GM23338 (cell line): ENCODE data around the gene TICAM2. TPM values are rescaled to one million over a fixed set of nuclear protein-coding genes. Genes with fewer than 3 reads are reported as not detected.

ENCODE experiments used
- ATAC-seq: fragments of 200-7000 bp; cut with Tn5 transposase; 3 replicates; pipeline ENCODE4 v1.9.1; 2020
- DNase-seq: peaks from one replicate; pipeline ENCODE4 v3.0.0-alpha.2; 2015; ENCODE audit warnings: low spot score
- H2AFZ ChIP-seq: fragments of 200-600 bp; sonication (generic); 2 replicates; pipeline ENCODE4 v1.8.0; 2016; ENCODE audit warnings: antibody characterized with exemption, mild to moderate bottlenecking, moderate library complexity
- H3F3A ChIP-seq: fragments of 200-600 bp; sonication (generic); replicated peaks from 2 replicates; pipeline ENCODE4 v1.8.0; 2017; ENCODE audit warnings: antibody characterized with exemption, mixed run types, low read depth
- H3K27ac ChIP-seq: fragments of 200-600 bp; sonication (generic); 2 replicates; pipeline ENCODE4 v1.6.1; 2016; ENCODE audit warnings: low read depth
- H3K27me3 ChIP-seq: fragments of 200-600 bp; sonication (generic); 2 replicates; pipeline ENCODE4 v1.8.0; 2016; ENCODE audit warnings: mild to moderate bottlenecking, mixed run types, moderate library complexity; ENCODE audit not compliant: insufficient read depth
- H3K36me3 ChIP-seq: fragments of 200-600 bp; sonication (generic); 2 replicates; pipeline ENCODE4 v1.8.0; 2016; ENCODE audit warnings: mild to moderate bottlenecking; ENCODE audit not compliant: insufficient read depth
- H3K4me1 ChIP-seq: fragments of 200-600 bp; sonication (generic); 2 replicates; pipeline ENCODE4 v1.8.0; 2016; ENCODE audit warnings: mild to moderate bottlenecking, moderate library complexity; ENCODE audit not compliant: insufficient read depth
- H3K4me2 ChIP-seq: fragments of 200-600 bp; sonication (generic); 2 replicates; pipeline ENCODE4 v1.7.1; 2017; ENCODE audit warnings: mixed run types
- H3K4me3 ChIP-seq: fragments of 200-600 bp; sonication (generic); 2 replicates; pipeline ENCODE4 v1.6.1; 2016; ENCODE audit warnings: mixed run types
- H3K79me2 ChIP-seq: fragments of 200-600 bp; sonication (generic); replicated peaks from 2 replicates; pipeline ENCODE4 v1.8.0; 2017; ENCODE audit warnings: mild to moderate bottlenecking; ENCODE audit not compliant: insufficient read depth
- H3K9me2 ChIP-seq: fragments of 200-600 bp; sonication (generic); 2 replicates; pipeline ENCODE4 v1.8.0; 2017; ENCODE audit not compliant: insufficient read depth
- H4K20me1 ChIP-seq: fragments of 200-600 bp; sonication (generic); replicated peaks from 2 replicates; pipeline ENCODE4 v1.8.0; 2017; ENCODE audit warnings: mild to moderate bottlenecking; ENCODE audit not compliant: insufficient read depth
- H3K27ac Mint-ChIP-seq: 2 replicates; pipeline ENCODE4 v1.8.0; 2020; ENCODE audit warnings: inconsistent platforms, mild to moderate bottlenecking, moderate library complexity, mixed read lengths
- H3K27me3 Mint-ChIP-seq: 3 replicates; pipeline ENCODE4 v1.8.0; 2022; ENCODE audit warnings: low read depth, mild to moderate bottlenecking, moderate library complexity, mixed read lengths, inconsistent platforms; ENCODE audit not compliant: insufficient read depth, poor library complexity
- H3K36me3 Mint-ChIP-seq: 3 replicates; pipeline ENCODE4 v1.8.0; 2021; ENCODE audit warnings: low read depth, mild to moderate bottlenecking, inconsistent platforms, moderate library complexity, mixed read lengths
- H3K4me1 Mint-ChIP-seq: 3 replicates; pipeline ENCODE4 v1.8.0; 2020; ENCODE audit warnings: mild to moderate bottlenecking, inconsistent platforms, mixed read lengths
- H3K4me3 Mint-ChIP-seq: 3 replicates; pipeline ENCODE4 v1.8.0; 2021; ENCODE audit warnings: moderate library complexity, mild to moderate bottlenecking, inconsistent platforms, mixed read lengths
- H3K9me3 Mint-ChIP-seq: 3 replicates; pipeline ENCODE4 v1.8.0; 2020; ENCODE audit warnings: moderate library complexity, mild to moderate bottlenecking, inconsistent platforms, mixed read lengths
- CREB1 ChIP-seq: fragments of 250-450 bp; sonication (Bioruptor Pico); IDR thresholded peaks from 2 replicates; pipeline ENCODE4 v1.5.0; 2020; ENCODE audit warnings: low read depth, mild to moderate bottlenecking, moderate library complexity
- EZH2 ChIP-seq: fragments of 200-600 bp; sonication (generic); IDR thresholded peaks from one replicate; pipeline ENCODE4 v1.8.0; 2017; ENCODE audit warnings: antibody characterized with exemption, mild to moderate bottlenecking, low read depth; ENCODE audit not compliant: unreplicated experiment
- EZH2phosphoT487 ChIP-seq: fragments of 200-600 bp; sonication (generic); IDR thresholded peaks from one replicate; pipeline ENCODE4 v1.8.1; 2018; ENCODE audit warnings: antibody characterized with exemption; ENCODE audit not compliant: unreplicated experiment
- JUNB ChIP-seq: IDR thresholded peaks from one replicate; pipeline ENCODE4 v1.6.1; 2016; ENCODE audit warnings: antibody characterized with exemption; ENCODE audit not compliant: unreplicated experiment
- NANOG ChIP-seq: IDR thresholded peaks from 2 replicates; pipeline ENCODE4 v1.6.1; 2016; ENCODE audit warnings: antibody characterized with exemption, borderline replicate concordance
- POLR2AphosphoS5 ChIP-seq: IDR thresholded peaks from 2 replicates; pipeline ENCODE4 v1.6.1; 2016; ENCODE audit warnings: antibody characterized with exemption, low read depth
- REST ChIP-seq: IDR thresholded peaks from one replicate; pipeline ENCODE4 v1.6.1; 2018; ENCODE audit warnings: antibody characterized with exemption; ENCODE audit not compliant: unreplicated experiment
- STAT1 ChIP-seq: IDR thresholded peaks from one replicate; pipeline ENCODE4 v1.6.1; 2016; ENCODE audit warnings: antibody characterized with exemption; ENCODE audit not compliant: unreplicated experiment
- ZNF114 ChIP-seq: fragments of 250-450 bp; sonication (Bioruptor Pico); IDR thresholded peaks from 2 replicates; pipeline ENCODE4 v1.5.0; 2020; ENCODE audit warnings: mild to moderate bottlenecking, moderate library complexity
- ZNF331 ChIP-seq: fragments of 250-450 bp; sonication (Bioruptor Pico); IDR thresholded peaks from 2 replicates; pipeline ENCODE4 v1.5.0; 2020; ENCODE audit warnings: low read depth, mild to moderate bottlenecking, moderate library complexity
- polyA plus RNA-seq: library from polyadenylated mRNA; unstranded; fragments of >200 nt; fragmentation: Nextera tagmentation; extraction: Ambion mirVana; gene quantifications from 2 replicates; pipeline ENCODE4 v1.2.1, GENCODE V29; 2016
- total RNA-seq: library from RNA; depleted of rRNA; stranded (reverse); fragments of >200 nt; shearing (Covaris generic); gene quantifications from 2 replicates; pipeline ENCODE4 v1.2.3, GENCODE V29; 2014
- TF ChIP-seq, protein P1 (sequence below): IDR thresholded peaks from 2 replicates; pipeline ENCODE4 v1.6.1; 2016; ENCODE audit warnings: antibody characterized with exemption
- TF ChIP-seq, protein P2 (sequence below), 2 experiments: fragments of 200-600 bp in 1 of 2; sonication (generic) in 1 of 2; conservative IDR thresholded peaks; 2 replicates each; pipeline versions ENCODE4 v1.5.1 to v1.6.1; 2016 to 2017; ENCODE audit warnings: antibody characterized with exemption in 2 of 2, low read depth in 2 of 2, mild to moderate bottlenecking in 2 of 2, moderate library complexity in 1 of 2
- TF ChIP-seq, protein P3 (sequence below): fragments of 250-450 bp; sonication (Bioruptor Pico); IDR thresholded peaks from 2 replicates; pipeline ENCODE4 v1.5.0; 2020; ENCODE audit warnings: mild to moderate bottlenecking, moderate library complexity

The TICAM2 gene
- total and polyA plus RNA-seq, 2 experiments from 2014 or later: 1.0 TPM; not detected in 1

GRCh38 chr5:115579747-115580173 lies 22.5 kb downstream of the TICAM2 start:
- no peaks in the 10 kb centered on the region for H3K27me3 ChIP-seq
- H3K79me2 ChIP-seq: no peaks in the 10 kb centered on the region
- Mint-ChIP-seq H3K4me3 (no peak overlapping the region), H3K27ac (no peak overlapping the region), H3K36me3 (peaks cover 3% of the 10 kb centered on the region; the same call in 1 of the 3 replicates), H3K4me1 (peaks cover 5% of the 10 kb centered on the region; the same call in 1 of the 3 replicates), H3K9me3 (no peaks in the 10 kb centered on the region), H3K27me3 (no peaks in the 10 kb centered on the region)
- no peak overlapping the region for H3K4me3 ChIP-seq
- H3K4me1 ChIP-seq: no peaks in the 10 kb centered on the region
- no peak for DNase-seq
- no peak overlapping the region for H3K27ac ChIP-seq
- ATAC-seq: no peak
- no peaks in the 10 kb centered on the region for H3K36me3 ChIP-seq
- no peak overlapping the region for H2AFZ ChIP-seq
- no peak overlapping the region for H3K4me2 ChIP-seq
- no peaks in the 10 kb centered on the region; the same call in 1 of the 2 replicates for H3K9me2 ChIP-seq
- TF ChIP-seq JUNB (no peak), EZH2 (no peak), NANOG (no peak), STAT1 (no peak), ZNF114 (CRISPR knock-in tag) (no peak), ZNF331 (CRISPR knock-in tag) (no peak), REST (no peak), CREB1 (CRISPR knock-in tag) (no peak), POLR2AphosphoS5 (no peak), EZH2phosphoT487 (no peak)
- TF ChIP-seq, protein P1, sequence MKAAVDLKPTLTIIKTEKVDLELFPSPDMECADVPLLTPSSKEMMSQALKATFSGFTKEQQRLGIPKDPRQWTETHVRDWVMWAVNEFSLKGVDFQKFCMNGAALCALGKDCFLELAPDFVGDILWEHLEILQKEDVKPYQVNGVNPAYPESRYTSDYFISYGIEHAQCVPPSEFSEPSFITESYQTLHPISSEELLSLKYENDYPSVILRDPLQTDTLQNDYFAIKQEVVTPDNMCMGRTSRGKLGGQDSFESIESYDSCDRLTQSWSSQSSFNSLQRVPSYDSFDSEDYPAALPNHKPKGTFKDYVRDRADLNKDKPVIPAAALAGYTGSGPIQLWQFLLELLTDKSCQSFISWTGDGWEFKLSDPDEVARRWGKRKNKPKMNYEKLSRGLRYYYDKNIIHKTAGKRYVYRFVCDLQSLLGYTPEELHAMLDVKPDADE: no peak
- TF ChIP-seq, protein P2, sequence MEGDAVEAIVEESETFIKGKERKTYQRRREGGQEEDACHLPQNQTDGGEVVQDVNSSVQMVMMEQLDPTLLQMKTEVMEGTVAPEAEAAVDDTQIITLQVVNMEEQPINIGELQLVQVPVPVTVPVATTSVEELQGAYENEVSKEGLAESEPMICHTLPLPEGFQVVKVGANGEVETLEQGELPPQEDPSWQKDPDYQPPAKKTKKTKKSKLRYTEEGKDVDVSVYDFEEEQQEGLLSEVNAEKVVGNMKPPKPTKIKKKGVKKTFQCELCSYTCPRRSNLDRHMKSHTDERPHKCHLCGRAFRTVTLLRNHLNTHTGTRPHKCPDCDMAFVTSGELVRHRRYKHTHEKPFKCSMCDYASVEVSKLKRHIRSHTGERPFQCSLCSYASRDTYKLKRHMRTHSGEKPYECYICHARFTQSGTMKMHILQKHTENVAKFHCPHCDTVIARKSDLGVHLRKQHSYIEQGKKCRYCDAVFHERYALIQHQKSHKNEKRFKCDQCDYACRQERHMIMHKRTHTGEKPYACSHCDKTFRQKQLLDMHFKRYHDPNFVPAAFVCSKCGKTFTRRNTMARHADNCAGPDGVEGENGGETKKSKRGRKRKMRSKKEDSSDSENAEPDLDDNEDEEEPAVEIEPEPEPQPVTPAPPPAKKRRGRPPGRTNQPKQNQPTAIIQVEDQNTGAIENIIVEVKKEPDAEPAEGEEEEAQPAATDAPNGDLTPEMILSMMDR (conservative IDR thresholded peaks at IDR 0.05; ENCODE audit: low read depth in 2 of 2): no peak
- TF ChIP-seq, protein P3, sequence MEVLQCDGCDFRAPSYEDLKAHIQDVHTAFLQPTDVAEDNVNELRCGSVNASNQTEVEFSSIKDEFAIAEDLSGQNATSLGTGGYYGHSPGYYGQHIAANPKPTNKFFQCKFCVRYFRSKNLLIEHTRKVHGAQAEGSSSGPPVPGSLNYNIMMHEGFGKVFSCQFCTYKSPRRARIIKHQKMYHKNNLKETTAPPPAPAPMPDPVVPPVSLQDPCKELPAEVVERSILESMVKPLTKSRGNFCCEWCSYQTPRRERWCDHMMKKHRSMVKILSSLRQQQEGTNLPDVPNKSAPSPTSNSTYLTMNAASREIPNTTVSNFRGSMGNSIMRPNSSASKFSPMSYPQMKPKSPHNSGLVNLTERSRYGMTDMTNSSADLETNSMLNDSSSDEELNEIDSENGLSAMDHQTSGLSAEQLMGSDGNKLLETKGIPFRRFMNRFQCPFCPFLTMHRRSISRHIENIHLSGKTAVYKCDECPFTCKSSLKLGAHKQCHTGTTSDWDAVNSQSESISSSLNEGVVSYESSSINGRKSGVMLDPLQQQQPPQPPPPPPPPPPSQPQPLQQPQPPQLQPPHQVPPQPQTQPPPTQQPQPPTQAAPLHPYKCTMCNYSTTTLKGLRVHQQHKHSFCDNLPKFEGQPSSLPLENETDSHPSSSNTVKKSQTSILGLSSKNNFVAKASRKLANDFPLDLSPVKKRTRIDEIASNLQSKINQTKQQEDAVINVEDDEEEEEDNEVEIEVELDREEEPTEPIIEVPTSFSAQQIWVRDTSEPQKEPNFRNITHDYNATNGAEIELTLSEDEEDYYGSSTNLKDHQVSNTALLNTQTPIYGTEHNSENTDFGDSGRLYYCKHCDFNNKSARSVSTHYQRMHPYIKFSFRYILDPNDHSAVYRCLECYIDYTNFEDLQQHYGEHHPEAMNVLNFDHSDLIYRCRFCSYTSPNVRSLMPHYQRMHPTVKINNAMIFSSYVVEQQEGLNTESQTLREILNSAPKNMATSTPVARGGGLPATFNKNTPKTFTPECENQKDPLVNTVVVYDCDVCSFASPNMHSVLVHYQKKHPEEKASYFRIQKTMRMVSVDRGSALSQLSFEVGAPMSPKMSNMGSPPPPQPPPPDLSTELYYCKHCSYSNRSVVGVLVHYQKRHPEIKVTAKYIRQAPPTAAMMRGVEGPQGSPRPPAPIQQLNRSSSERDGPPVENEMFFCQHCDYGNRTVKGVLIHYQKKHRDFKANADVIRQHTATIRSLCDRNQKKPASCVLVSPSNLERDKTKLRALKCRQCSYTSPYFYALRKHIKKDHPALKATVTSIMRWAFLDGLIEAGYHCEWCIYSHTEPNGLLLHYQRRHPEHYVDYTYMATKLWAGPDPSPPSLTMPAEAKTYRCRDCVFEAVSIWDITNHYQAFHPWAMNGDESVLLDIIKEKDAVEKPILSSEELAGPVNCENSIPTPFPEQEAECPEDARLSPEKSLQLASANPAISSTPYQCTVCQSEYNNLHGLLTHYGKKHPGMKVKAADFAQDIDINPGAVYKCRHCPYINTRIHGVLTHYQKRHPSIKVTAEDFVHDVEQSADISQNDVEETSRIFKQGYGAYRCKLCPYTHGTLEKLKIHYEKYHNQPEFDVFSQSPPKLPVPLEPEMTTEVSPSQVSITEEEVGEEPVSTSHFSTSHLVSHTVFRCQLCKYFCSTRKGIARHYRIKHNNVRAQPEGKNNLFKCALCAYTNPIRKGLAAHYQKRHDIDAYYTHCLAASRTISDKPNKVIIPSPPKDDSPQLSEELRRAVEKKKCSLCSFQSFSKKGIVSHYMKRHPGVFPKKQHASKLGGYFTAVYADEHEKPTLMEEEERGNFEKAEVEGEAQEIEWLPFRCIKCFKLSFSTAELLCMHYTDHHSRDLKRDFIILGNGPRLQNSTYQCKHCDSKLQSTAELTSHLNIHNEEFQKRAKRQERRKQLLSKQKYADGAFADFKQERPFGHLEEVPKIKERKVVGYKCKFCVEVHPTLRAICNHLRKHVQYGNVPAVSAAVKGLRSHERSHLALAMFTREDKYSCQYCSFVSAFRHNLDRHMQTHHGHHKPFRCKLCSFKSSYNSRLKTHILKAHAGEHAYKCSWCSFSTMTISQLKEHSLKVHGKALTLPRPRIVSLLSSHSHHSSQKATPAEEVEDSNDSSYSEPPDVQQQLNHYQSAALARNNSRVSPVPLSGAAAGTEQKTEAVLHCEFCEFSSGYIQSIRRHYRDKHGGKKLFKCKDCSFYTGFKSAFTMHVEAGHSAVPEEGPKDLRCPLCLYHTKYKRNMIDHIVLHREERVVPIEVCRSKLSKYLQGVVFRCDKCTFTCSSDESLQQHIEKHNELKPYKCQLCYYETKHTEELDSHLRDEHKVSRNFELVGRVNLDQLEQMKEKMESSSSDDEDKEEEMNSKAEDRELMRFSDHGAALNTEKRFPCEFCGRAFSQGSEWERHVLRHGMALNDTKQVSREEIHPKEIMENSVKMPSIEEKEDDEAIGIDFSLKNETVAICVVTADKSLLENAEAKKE (CRISPR knock-in tag): no peak
- no peaks in the 10 kb centered on the region for H3F3A ChIP-seq
- H4K20me1 ChIP-seq: 0 out of 2 replicates have a peak, but pooled peaks cover 3% of the 10 kb centered on the region
